ENCODE data around the gene FRS2.

GRCh38 chr12:69524755-69525469 lies 54.7 kb downstream of the FRS2 start:
- no peak for TF ChIP-seq CTCF (conservative IDR thresholded peaks at IDR 0.05; ENCODE audit: low read depth, low read length)
- no peak for TF ChIP-seq POLR2A (IDR thresholded peaks at IDR 0.05; ENCODE audit: low read depth, low read length)
- TF ChIP-seq CEBPB (IDR thresholded peaks at IDR 0.05; ENCODE audit: low read depth, low read length), result no peak
- no peak for TF ChIP-seq USF2 (IDR thresholded peaks at IDR 0.05; ENCODE audit: low read depth, low read length)
- TF ChIP-seq BHLHE40 (IDR thresholded peaks at IDR 0.05; ENCODE audit: low read depth, low read length), result no peak
- TF ChIP-seq MAZ (IDR thresholded peaks at IDR 0.05; ENCODE audit: borderline replicate concordance, low read depth, low read length), result no peak
- no peak for TF ChIP-seq NFE2L2 (IDR thresholded peaks at IDR 0.05; ENCODE audit: low read depth, low read length)
- TF ChIP-seq FOS (IDR thresholded peaks at IDR 0.05; ENCODE audit: low read depth, low read length), result no peak
- TF ChIP-seq ELK1 (IDR thresholded peaks at IDR 0.05; ENCODE audit: borderline replicate concordance, low read depth, low read length), result no peak
- TF ChIP-seq MXI1 (IDR thresholded peaks at IDR 0.05; ENCODE audit: borderline replicate concordance, low read depth, low read length), result no peak
- no peak for TF ChIP-seq SMC3 (IDR thresholded peaks at IDR 0.05; ENCODE audit: low read depth, low read length)
